Erythroblast (primary cell): ENCODE measurements around the gene GPC4.

Experiments
- GATA1 ChIP-seq: IDR thresholded peaks from 2 replicates; pipeline ENCODE4 v1.6.1; 2011; ENCODE audit warnings: low read depth, mild to moderate bottlenecking, control low read depth, low read length, moderate library complexity
- POLR2A ChIP-seq: IDR thresholded peaks from 2 replicates; pipeline ENCODE4 v1.6.1; 2011; ENCODE audit warnings: mild to moderate bottlenecking, low read length

GRCh38 chrX:133392671-133393070, 22.6 kb downstream of the GPC4 start:
- TF ChIP-seq POLR2A, result no peak
- no peak for TF ChIP-seq GATA1
